ENCODE measurements around the gene PLXNA1.

Gene PLXNA1

GRCh38 chr3:126982471-126983175 is at the start of gene PLXNA1:
Gene PLXNA1, plus strand, starts transcription at chr3:126983115. Its CDS starts 5,479 bp downstream, at chr3:126988594.
- DNase-seq (ENCODE audit: low read depth), result no peak

- no peak for DNase-seq (ENCODE audit: low read depth)
These were observed 48.8 kb upstream of the PLXNA1 start for GRCh38 chr3:126934031-126934531.

GRCh38 chr3:126934991-126935390 is 47.9 kb upstream of the PLXNA1 start:
- DNase-seq (ENCODE audit: low read depth), result no peak

- no peak for DNase-seq (ENCODE audit: low read depth)
These were observed 47.0 kb upstream of the PLXNA1 start for GRCh38 chr3:126935756-126936509.

- DNase-seq (ENCODE audit: low read depth), result no peak
These were observed 46.0 kb upstream of the PLXNA1 start for GRCh38 chr3:126936853-126937425.

GRCh38 chr3:126937533-126937932 is 45.4 kb upstream of the PLXNA1 start:
- no peak for DNase-seq (ENCODE audit: low read depth)

- no peak for DNase-seq (ENCODE audit: low read depth)
These were observed 44.9 kb upstream of the PLXNA1 start for GRCh38 chr3:126937973-126938372.

GRCh38 chr3:126938520-126939337 is 44.2 kb upstream of the PLXNA1 start:
- DNase-seq (ENCODE audit: low read depth), result no peak

GRCh38 chr3:126939338-126939718 is 43.6 kb upstream of the PLXNA1 start:
- no peak for DNase-seq (ENCODE audit: low read depth)

GRCh38 chr3:126939733-126940132 is 43.2 kb upstream of the PLXNA1 start:
- DNase-seq (ENCODE audit: low read depth), result no peak

- DNase-seq (ENCODE audit: low read depth), result no peak
These were observed 41.1 kb upstream of the PLXNA1 start for GRCh38 chr3:126941721-126942270.

- DNase-seq (ENCODE audit: low read depth), result no peak
These were observed 38.6 kb upstream of the PLXNA1 start for GRCh38 chr3:126944089-126944965.

- no peak for DNase-seq (ENCODE audit: low read depth)
These were observed 37.7 kb upstream of the PLXNA1 start for GRCh38 chr3:126945171-126945721.

- DNase-seq (ENCODE audit: low read depth), result no peak
These were observed 37.0 kb upstream of the PLXNA1 start for GRCh38 chr3:126945891-126946290.

- DNase-seq (ENCODE audit: low read depth), result no peak
These were observed 36.5 kb upstream of the PLXNA1 start for GRCh38 chr3:126946405-126946804.

- DNase-seq (ENCODE audit: low read depth), result no peak
These were observed 35.5 kb upstream of the PLXNA1 start for GRCh38 chr3:126947429-126947828.

GRCh38 chr3:126948980-126949535 is 33.9 kb upstream of the PLXNA1 start:
- DNase-seq (ENCODE audit: low read depth), result no peak

GRCh38 chr3:126951561-126951960 is 31.4 kb upstream of the PLXNA1 start:
- DNase-seq (ENCODE audit: low read depth), result no peak

GRCh38 chr3:126952261-126952982 is 30.5 kb upstream of the PLXNA1 start:
- DNase-seq (ENCODE audit: low read depth), result no peak

Measured in CMK (cell line).